ENCODE data around the gene ANKRD63.

- TF ChIP-seq POLR2AphosphoS5 (IDR thresholded peaks at IDR 0.05) (no peak), POLR2A (IDR thresholded peaks at IDR 0.05) (no peak), CTCF (IDR thresholded peaks at IDR 0.05 in 8 of 11, conservative IDR thresholded peaks at IDR 0.05 in 3 of 11) (no peak)
Measured at GRCh38 chr15:40276927-40277326, 5.9 kb downstream of the ANKRD63 start.
